H1 (cell line): Measurements from ENCODE around the gene SUPT4H1. TPM values are rescaled to one million over a fixed set of nuclear protein-coding genes. Genes with fewer than 3 reads are reported as not detected.

Experiments used
- ASH2L ChIP-seq: fragments of 200-600, 300-600 bp; sonication (generic); IDR thresholded peaks from one replicate; pipeline ENCODE4 v1.7.1; 2017; ENCODE audit warnings: low read length
- BRCA1 ChIP-seq: IDR thresholded peaks from 2 replicates; pipeline ENCODE4 v1.6.1; 2012; ENCODE audit warnings: low read depth, low read length, improper control_type of control experiment
- CREB1 ChIP-seq: IDR thresholded peaks from 2 replicates; pipeline ENCODE4 v1.6.1; 2012; ENCODE audit warnings: inconsistent platforms
- EP300 ChIP-seq, 2 experiments: IDR thresholded peaks; 1 replicate in 1 of 2; 2 replicates in 1 of 2; pipeline ENCODE4 v1.6.1; 2011 to 2012; ENCODE audit warnings: low read depth in 2 of 2, low read length in 2 of 2, mild to moderate bottlenecking in 2 of 2, borderline replicate concordance in 1 of 2, inconsistent platforms in 1 of 2, moderate library complexity in 1 of 2
- EZH2 ChIP-seq: fragments of 200-600 bp; sonication (generic); IDR thresholded peaks from 2 replicates; pipeline ENCODE4 v1.7.1; 2012; ENCODE audit warnings: low read depth, mild to moderate bottlenecking, moderate library complexity, low read length, inconsistent platforms; ENCODE audit not compliant: severe bottlenecking
- GABPA ChIP-seq: IDR thresholded peaks from 2 replicates; pipeline ENCODE4 v1.6.1; 2011; ENCODE audit warnings: mild to moderate bottlenecking, low read length, moderate library complexity, borderline replicate concordance; ENCODE audit not compliant: insufficient read depth
- JUN ChIP-seq: IDR thresholded peaks from 2 replicates; pipeline ENCODE4 v1.6.1; 2011; ENCODE audit warnings: low read depth, mild to moderate bottlenecking, improper control_type of control experiment, low read length
- KDM1A ChIP-seq: fragments of 200-600, 300-600 bp; sonication (generic); IDR thresholded peaks from 2 replicates; pipeline ENCODE4 v1.7.1; 2016; ENCODE audit warnings: mild to moderate bottlenecking, low read length, borderline replicate concordance
- KDM5A ChIP-seq: fragments of 200-600 bp; IDR thresholded peaks from 2 replicates; pipeline ENCODE4 v1.7.1; 2012; ENCODE audit warnings: mild to moderate bottlenecking, low read length, inconsistent platforms, mixed read lengths
- MAFK ChIP-seq: IDR thresholded peaks from 2 replicates; pipeline ENCODE4 v1.6.1; 2012; ENCODE audit warnings: low read depth, mild to moderate bottlenecking, improper control_type of control experiment, low read length
- NANOG ChIP-seq: IDR thresholded peaks from 2 replicates; pipeline ENCODE4 v1.6.1; 2011; ENCODE audit warnings: low read length, low read depth, mild to moderate bottlenecking, inconsistent platforms; ENCODE audit not compliant: insufficient read depth, poor library complexity, severe bottlenecking
- RFX5 ChIP-seq: IDR thresholded peaks from 2 replicates; pipeline ENCODE4 v1.6.1; 2011; ENCODE audit warnings: low read depth, low read length, improper control_type of control experiment, borderline replicate concordance
- RXRA ChIP-seq: IDR thresholded peaks from 2 replicates; pipeline ENCODE4 v1.6.1; 2011; ENCODE audit warnings: low read depth, mild to moderate bottlenecking, low read length, moderate library complexity; ENCODE audit not compliant: insufficient read depth
- SAP30 ChIP-seq: fragments of 300-600 bp; sonication (generic); IDR thresholded peaks from 2 replicates; pipeline ENCODE4 v1.7.1; 2012; ENCODE audit warnings: low read length, moderate library complexity, mild to moderate bottlenecking, inconsistent platforms; ENCODE audit not compliant: insufficient read depth, insufficient replicate concordance
- SIRT6 ChIP-seq: IDR thresholded peaks from one replicate; pipeline ENCODE4 v1.7.1; 2012; ENCODE audit warnings: low read length, inconsistent platforms
- SIX5 ChIP-seq: IDR thresholded peaks from 2 replicates; pipeline ENCODE4 v1.6.1; 2011; ENCODE audit warnings: mild to moderate bottlenecking, low read depth, low read length
- SRF ChIP-seq: IDR thresholded peaks from 2 replicates; pipeline ENCODE4 v1.6.1; 2011; ENCODE audit warnings: mild to moderate bottlenecking, low read depth, low read length, moderate library complexity
- TAF7 ChIP-seq: optimal IDR thresholded peaks from 2 replicates; pipeline ENCODE3; 2011; ENCODE audit warnings: low read depth, mild to moderate bottlenecking, inconsistent platforms, low read length, moderate library complexity, borderline replicate concordance
- polyA plus RNA-seq, 7 experiments: library from polyadenylated mRNA; depleted of rRNA in 3 of 7; stranded (reverse) in 5 of 7; unstranded in 2 of 7; fragments of >200 nt in 5 of 7; fragments of 200-250 nt in 2 of 7; gene quantifications; 1 replicate in 5 of 7; 2 replicates in 1 of 7; 4 replicates in 1 of 7; pipeline versions ENCODE4 v1.2.1 to v1.2.3, GENCODE V29; 2011 to 2013; ENCODE audit warnings: missing spikeins in 2 of 7, mixed read lengths in 2 of 7
- total RNA-seq: library from RNA; stranded (reverse); fragmentation: NEBNext Ultra II Directional; extraction: Animal tissue kit (Norgen Biotek cat#: 25700); gene quantifications from 2 replicates; pipeline ENCODE4 v1.2.1, GENCODE V29; 2021
- TF ChIP-seq, protein P1 (sequence below): IDR thresholded peaks from 2 replicates; pipeline ENCODE4 v1.6.1; 2012; ENCODE audit warnings: inconsistent platforms
- TF ChIP-seq, protein P2 (sequence below): IDR thresholded peaks from 2 replicates; pipeline ENCODE4 v1.6.1; 2012; ENCODE audit warnings: low read length, inconsistent platforms
- TF ChIP-seq, protein P3 (sequence below): IDR thresholded peaks from 2 replicates; pipeline ENCODE4 v1.6.1; 2011; ENCODE audit warnings: low read depth, mild to moderate bottlenecking, low read length; ENCODE audit not compliant: insufficient read depth

The SUPT4H1 gene
- total and polyA plus RNA-seq, 2 of the 8 experiments (the other 6 are each of a cell fraction or from before 2014, with no cell fraction given) = 112 to 143 TPM

DNA sequence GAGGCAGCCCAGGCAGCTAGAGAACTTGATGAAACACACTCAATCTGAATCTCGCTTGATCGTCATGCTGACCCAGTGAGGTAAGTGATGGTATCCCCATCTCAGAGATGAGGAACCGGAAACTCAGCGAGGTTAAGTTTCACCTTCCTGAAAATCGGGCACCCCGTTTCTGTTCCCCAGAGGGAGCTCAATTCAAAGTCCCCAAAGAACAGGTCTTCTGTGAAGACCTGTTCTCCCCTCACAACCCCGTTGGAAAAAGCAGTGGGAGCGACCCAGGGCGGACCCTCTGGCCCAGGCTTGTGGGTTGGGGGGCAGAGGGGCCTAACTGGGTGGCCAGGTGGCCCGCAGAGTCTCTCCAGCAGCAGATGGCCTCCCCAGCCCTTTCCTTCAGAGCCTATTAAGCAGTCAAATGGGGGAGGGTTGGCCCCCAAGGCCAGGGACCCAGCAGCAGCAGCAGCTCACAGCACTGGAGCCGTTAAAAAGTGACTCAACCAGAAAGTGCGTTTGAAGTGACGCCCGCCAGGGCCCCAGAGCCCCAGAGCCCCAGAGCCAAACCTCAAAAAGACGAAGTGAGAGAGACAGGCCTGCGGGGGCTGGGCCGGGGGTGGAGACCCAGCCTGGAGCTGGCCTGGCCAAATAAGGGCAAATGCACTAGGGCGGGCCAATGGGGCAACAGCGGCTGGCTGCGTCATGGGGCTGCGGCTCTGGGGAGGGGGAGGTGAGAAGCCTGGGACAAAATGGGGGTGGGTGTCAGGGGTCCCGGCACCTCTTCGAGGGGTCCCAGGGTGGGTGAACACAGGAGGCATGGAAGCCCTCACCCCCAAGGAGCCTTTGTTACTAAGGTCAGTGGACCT lies 14.2 kb downstream of the SUPT4H1 start (continued):
- peak in 1 of 2 experiments; percentile 55; a peak in 1 of 3 replicates for TF ChIP-seq EP300 (IDR thresholded peaks at IDR 0.05; ENCODE audit: borderline replicate concordance in 1 of 2, low read depth in 2 of 2, low read length in 2 of 2)
- no peak for TF ChIP-seq JUN
- TF ChIP-seq TAF7 = peak; percentile 62
- peak; percentile 100 for TF ChIP-seq SRF
- TF ChIP-seq NANOG = no peak
- TF ChIP-seq SAP30 = no peak
- TF ChIP-seq, protein P1, sequence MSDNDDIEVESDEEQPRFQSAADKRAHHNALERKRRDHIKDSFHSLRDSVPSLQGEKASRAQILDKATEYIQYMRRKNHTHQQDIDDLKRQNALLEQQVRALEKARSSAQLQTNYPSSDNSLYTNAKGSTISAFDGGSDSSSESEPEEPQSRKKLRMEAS = no peak
- TF ChIP-seq SIX5 = no peak
- no peak for TF ChIP-seq BRCA1
- peak; percentile 72 for TF ChIP-seq ASH2L
- TF ChIP-seq, protein P2, sequence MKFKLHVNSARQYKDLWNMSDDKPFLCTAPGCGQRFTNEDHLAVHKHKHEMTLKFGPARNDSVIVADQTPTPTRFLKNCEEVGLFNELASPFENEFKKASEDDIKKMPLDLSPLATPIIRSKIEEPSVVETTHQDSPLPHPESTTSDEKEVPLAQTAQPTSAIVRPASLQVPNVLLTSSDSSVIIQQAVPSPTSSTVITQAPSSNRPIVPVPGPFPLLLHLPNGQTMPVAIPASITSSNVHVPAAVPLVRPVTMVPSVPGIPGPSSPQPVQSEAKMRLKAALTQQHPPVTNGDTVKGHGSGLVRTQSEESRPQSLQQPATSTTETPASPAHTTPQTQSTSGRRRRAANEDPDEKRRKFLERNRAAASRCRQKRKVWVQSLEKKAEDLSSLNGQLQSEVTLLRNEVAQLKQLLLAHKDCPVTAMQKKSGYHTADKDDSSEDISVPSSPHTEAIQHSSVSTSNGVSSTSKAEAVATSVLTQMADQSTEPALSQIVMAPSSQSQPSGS = no peak
- TF ChIP-seq MAFK = 0 out of 2 replicates have a peak, but pooled peaks have one; percentile 31
- peak; percentile 78 for TF ChIP-seq CREB1
- no peak for TF ChIP-seq GABPA
- TF ChIP-seq SIRT6 = no peak
- TF ChIP-seq, protein P3, sequence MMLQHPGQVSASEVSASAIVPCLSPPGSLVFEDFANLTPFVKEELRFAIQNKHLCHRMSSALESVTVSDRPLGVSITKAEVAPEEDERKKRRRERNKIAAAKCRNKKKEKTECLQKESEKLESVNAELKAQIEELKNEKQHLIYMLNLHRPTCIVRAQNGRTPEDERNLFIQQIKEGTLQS = no peak
- no peak for TF ChIP-seq KDM5A
- no peak for TF ChIP-seq RFX5
- no peak for TF ChIP-seq RXRA
- no peak for TF ChIP-seq KDM1A
- TF ChIP-seq EZH2 = no peak
